Mucosa of rectum (tissue), 2 donors: Measurements from ENCODE around the gene JAK1.

Source experiments
- H3K27ac ChIP-seq, 2 donors: one replicate each; pipeline ENCODE4 v1.7.0; 2013; ENCODE audit warnings: inconsistent platforms in 2 of 2, low read depth in 2 of 2, low read length in 2 of 2
- H3K27me3 ChIP-seq, 2 donors: one replicate each; pipeline ENCODE4 v1.7.0; 2013; ENCODE audit warnings: low read length in 2 of 2; ENCODE audit not compliant: control insufficient read depth in 2 of 2, insufficient read depth in 2 of 2
- H3K36me3 ChIP-seq, 2 donors: one replicate each; pipeline ENCODE4 v1.7.0; 2013; ENCODE audit warnings: low read length in 2 of 2; ENCODE audit not compliant: control insufficient read depth in 2 of 2, insufficient read depth in 2 of 2
- H3K4me1 ChIP-seq, 2 donors: one replicate each; pipeline ENCODE4 v1.7.0; 2013; ENCODE audit warnings: low read length in 2 of 2, mild to moderate bottlenecking in 1 of 2; ENCODE audit not compliant: control insufficient read depth in 2 of 2, insufficient read depth in 2 of 2
- H3K4me3 ChIP-seq, 2 donors: one replicate each; pipeline ENCODE4 v1.7.0; 2013; ENCODE audit warnings: low read length in 2 of 2
- H3K9ac ChIP-seq, 2 donors: one replicate each; pipeline ENCODE4 v1.7.0; 2013; ENCODE audit warnings: low read length in 2 of 2, low read depth in 1 of 2, mild to moderate bottlenecking in 1 of 2
- H3K9me3 ChIP-seq, 2 donors: one replicate each; pipeline ENCODE4 v1.7.0; 2013; ENCODE audit warnings: low read length in 2 of 2; ENCODE audit not compliant: control insufficient read depth in 2 of 2
- donor health status: healthy.
- donor health status: Normal muscosa, but diverticular disease.

Gene JAK1

GRCh38 chr1:64980745-64981600 lies 14.6 kb upstream of the JAK1 start:
- Histone ChIP-seq H3K4me1 (peaks cover 0 to 11% of the 10 kb centered on the region in 2 donors), H3K27ac (peak overlapping the region in 1 of 2 donors; percentile 46), H3K9me3 (no peaks in the 10 kb centered on the region), H3K27me3 (no peaks in the 10 kb centered on the region), H3K9ac (no peak overlapping the region), H3K36me3 (no peaks in the 10 kb centered on the region), H3K4me3 (peak overlapping the region in 1 of 2 donors; percentile 22)

DNA sequence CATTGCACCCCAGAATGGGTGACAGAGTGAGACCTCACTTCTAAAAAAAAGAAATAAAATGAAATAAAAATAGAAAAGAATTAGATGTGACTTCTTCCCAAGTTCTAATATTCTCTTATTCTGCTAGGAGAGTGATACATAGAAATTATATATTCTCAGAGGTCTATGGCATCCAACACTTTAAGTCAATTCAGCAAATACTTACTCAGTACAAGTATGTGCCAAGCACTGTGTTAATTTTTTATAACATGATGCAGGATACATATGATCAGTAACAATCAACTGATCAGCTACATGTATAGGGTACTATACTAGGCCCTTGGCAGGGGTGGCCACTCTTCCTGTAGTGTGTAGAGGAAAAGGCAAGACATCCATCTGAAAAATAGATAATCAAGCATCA lies 13.0 kb upstream of the JAK1 start:
- H3K9ac ChIP-seq, result no peak overlapping the region
- H3K27ac ChIP-seq, result no peak overlapping the region
- no peaks in the 10 kb centered on the region for H3K9me3 ChIP-seq
- H3K36me3 ChIP-seq, result no peaks in the 10 kb centered on the region
- no peaks in the 10 kb centered on the region for H3K27me3 ChIP-seq
- H3K4me3 ChIP-seq, result no peak overlapping the region
- H3K4me1 ChIP-seq, result peaks cover 0 to 11% of the 10 kb centered on the region in 2 donors

GRCh38 chr1:64976361-64976760 lies 10.0 kb upstream of the JAK1 start:
- Histone ChIP-seq H3K9ac (no peak overlapping the region), H3K9me3 (no peaks in the 10 kb centered on the region), H3K4me3 (no peak overlapping the region), H3K27me3 (no peaks in the 10 kb centered on the region), H3K36me3 (no peaks in the 10 kb centered on the region), H3K4me1 (peaks cover 3 to 5% of the 10 kb centered on the region in 2 donors), H3K27ac (no peak overlapping the region)

DNA sequence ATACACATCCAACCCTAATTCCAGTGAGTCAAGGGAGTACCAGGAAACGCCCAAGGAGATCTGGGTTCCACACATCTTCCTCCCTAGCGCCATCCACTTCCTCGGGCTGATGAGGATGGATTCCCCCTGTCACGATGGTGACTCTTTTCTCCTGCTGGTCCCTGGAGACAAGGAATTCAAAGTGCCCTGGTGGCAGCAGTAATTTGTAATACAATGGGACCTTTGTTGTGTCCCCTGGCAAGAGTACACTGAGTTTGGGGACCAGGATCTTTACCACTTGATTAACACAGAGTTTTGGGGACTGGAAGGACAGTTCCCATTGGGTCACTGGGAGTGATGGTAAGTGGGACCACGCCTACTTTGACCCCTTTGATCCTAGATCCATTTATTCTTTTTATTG lies 9.4 kb upstream of the JAK1 start:
- Histone ChIP-seq H3K4me3 (no peak overlapping the region), H3K27me3 (no peaks in the 10 kb centered on the region), H3K4me1 (peaks cover 0 to 3% of the 10 kb centered on the region in 2 donors), H3K9ac (no peak overlapping the region), H3K27ac (no peak overlapping the region), H3K36me3 (no peaks in the 10 kb centered on the region), H3K9me3 (no peaks in the 10 kb centered on the region)

DNA sequence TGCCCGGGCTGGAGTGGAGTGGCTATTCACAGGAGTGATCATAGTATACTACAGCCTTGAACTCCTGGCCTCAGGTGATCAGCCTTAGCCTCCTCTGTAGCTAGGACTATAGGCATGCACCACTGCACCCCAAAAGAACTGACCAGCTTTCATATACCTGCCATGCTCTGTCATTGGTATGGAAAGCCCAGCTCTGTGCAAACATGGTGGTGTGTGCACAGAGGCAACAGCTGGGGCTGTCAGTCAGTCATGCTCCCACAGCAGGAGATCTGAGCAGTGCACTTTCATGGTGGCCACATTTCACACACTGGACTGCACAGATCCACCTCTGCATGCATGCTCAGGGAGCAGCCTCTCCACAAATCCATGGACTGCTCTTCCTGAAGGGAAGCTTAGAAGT lies 8.8 kb upstream of the JAK1 start:
- Histone ChIP-seq H3K9me3 (no peaks in the 10 kb centered on the region), H3K27ac (no peak overlapping the region), H3K4me1 (peaks cover 0 to 3% of the 10 kb centered on the region in 2 donors), H3K9ac (no peak overlapping the region), H3K36me3 (no peaks in the 10 kb centered on the region), H3K27me3 (no peaks in the 10 kb centered on the region), H3K4me3 (no peak overlapping the region)

DNA sequence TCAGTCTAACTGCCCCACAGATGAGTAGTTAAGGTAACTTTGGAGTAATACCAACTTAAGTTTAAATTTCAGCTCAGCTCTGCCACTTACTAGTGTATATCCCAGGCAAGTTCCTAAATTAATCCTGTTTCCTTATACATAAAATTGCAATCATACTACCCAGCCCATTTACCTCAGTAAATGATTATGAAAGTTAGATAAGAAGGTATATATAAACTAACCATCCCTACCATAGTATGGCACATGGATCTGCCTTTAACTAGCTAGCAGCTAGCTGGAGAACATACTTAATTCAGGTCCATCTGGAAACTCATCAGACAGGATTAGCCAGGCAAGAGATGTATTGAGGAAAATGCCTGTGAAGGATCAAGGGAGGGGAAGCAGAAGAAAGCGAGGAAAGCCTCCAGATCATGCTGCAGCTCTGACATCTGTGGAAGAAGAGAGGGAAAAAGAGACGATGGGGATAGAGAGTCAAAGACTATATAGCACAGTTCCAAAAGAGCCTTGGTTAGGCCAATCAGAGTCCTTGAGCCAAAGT lies 8.0 kb upstream of the JAK1 start:
- no peak overlapping the region for H3K9ac ChIP-seq
- H3K36me3 ChIP-seq, result no peaks in the 10 kb centered on the region
- H3K9me3 ChIP-seq, result no peaks in the 10 kb centered on the region
- peaks cover 0 to 3% of the 10 kb centered on the region in 2 donors for H3K4me1 ChIP-seq
- no peak overlapping the region for H3K4me3 ChIP-seq
- H3K27ac ChIP-seq, result no peak overlapping the region
- H3K27me3 ChIP-seq, result no peaks in the 10 kb centered on the region

DNA sequence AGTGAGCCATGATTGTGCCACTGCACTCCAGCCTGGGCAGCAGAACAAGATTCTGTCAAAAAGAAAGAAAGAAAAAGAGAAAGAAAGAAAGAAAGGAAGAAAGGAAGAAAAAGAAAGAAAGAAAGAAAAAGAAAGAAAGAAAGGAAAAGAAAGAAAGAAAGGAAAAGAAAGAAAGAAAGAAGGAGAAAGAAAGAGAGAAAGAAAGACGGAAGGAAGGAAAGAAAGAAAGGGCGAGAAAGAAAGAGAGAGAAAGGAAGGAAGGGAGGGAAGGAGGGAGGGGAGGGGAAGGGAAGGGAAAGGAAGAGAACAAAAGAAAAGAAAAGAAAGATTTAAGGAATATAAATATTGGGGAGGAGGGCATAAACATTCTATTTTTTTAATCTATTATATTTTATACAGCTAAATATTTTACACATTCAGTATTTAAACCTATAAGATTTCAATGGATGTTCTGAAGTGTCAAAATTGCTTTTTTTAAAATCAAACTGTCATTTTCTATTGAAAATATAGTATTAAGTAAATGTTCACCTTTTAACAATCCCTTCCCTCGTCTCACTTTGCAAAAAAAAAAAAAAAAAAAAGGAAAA lies 6.8 kb upstream of the JAK1 start:
- Histone ChIP-seq H3K27ac (no peak overlapping the region), H3K4me1 (peaks cover 0 to 3% of the 10 kb centered on the region in 2 donors), H3K9me3 (no peaks in the 10 kb centered on the region), H3K4me3 (no peak overlapping the region), H3K27me3 (no peaks in the 10 kb centered on the region), H3K9ac (no peak overlapping the region), H3K36me3 (no peaks in the 10 kb centered on the region)

DNA sequence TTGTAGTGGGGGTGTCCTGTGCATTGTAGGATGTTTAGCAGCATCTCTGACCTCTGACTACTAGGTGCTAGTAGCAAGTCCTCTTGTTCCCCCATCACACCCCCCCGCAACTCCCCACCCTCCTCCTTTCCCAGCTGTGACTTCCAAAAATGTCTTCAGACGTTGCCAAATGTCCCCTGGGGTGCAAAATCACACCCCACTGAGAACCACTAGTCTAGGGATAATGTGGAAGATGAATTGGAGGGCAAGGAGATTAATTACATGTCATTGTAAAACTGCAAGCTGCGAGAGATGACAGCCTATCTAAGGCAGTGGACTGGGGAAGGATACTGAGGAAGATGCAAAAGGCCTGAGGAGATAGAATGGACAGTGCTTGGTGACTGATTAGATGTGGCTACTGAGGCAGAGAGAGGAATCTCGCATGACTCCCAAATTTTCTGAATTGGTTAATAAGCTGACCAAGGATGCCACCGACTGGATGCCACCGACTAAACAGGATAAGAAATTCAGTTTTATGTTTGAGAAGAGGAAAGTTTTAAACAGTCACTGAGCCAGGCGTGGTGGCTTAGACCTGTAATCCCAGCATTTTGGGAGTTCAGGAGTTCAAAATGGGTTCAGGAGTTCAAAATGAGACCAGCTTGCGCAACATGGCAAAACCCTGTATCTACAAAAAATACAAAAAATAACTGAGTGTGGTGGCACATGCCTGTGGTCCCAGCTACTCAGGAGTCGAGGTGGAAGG lies 3.1 kb upstream of the JAK1 start:
- H3K9ac ChIP-seq, result no peak overlapping the region
- no peak overlapping the region for H3K4me3 ChIP-seq
- no peak overlapping the region for H3K27ac ChIP-seq
- peaks cover 8 to 10% of the 10 kb centered on the region in 2 donors for H3K4me1 ChIP-seq
- no peaks in the 10 kb centered on the region for H3K36me3 ChIP-seq
- no peaks in the 10 kb centered on the region for H3K27me3 ChIP-seq
- H3K9me3 ChIP-seq, result no peaks in the 10 kb centered on the region

DNA sequence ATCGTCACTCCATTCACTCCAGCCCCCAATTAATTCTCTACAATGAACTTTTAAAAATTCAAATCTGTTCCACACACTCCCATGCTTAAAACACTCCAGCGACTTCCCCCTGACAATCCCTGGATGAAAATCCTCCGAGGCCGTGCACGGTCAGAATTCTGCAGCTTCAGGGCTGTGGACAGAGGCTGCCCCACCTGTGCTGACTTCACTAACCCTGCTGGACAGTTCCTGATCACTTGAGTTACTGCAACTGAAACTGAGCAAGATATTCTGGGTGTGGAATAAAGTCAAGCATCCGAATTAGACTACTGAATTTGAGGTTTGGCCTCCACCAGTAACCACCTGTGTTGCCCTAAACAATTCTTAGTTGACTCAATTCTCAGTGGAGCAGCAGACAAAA lies 1.0 kb upstream of the JAK1 start:
- Histone ChIP-seq H3K9ac (peak overlapping the region in 1 of 2 donors; percentile 85), H3K27ac (no peak overlapping the region), H3K9me3 (no peaks in the 10 kb centered on the region), H3K36me3 (no peaks in the 10 kb centered on the region), H3K27me3 (no peaks in the 10 kb centered on the region), H3K4me1 (peaks cover 5 to 12% of the 10 kb centered on the region in 2 donors), H3K4me3 (peak overlapping the region in 1 of 2 donors; percentile 86)
